Right renal cortex interstitium (tissue), 3 donors: ENCODE data around the gene TRIM52. TPM values are rescaled to one million over a fixed set of nuclear protein-coding genes. Genes with fewer than 3 reads are reported as not detected.
"Not testable (repeated sequence)": the region's sequence is repeated elsewhere in the genome, so short reads cannot be mapped to it uniquely, and the experiment has no call there.

ENCODE experiments used
- DNase-seq, 3 donors: peaks; one replicate each; pipeline ENCODE4 v3.0.0-alpha.2; 2013; ENCODE audit warnings: low read depth in 3 of 3, low spot score in 2 of 3
- polyA plus RNA-seq, 3 donors: library from polyadenylated mRNA; unstranded; fragments of 120-200 nt; gene quantifications; one replicate each; pipeline ENCODE4 v1.2.1, GENCODE V29; 2013; ENCODE audit not compliant: insufficient read length in 3 of 3

The TRIM52 gene
- polyA plus RNA-seq, 3 donors, result 23.3 to 24.7 (median 24.4) TPM

DNA sequence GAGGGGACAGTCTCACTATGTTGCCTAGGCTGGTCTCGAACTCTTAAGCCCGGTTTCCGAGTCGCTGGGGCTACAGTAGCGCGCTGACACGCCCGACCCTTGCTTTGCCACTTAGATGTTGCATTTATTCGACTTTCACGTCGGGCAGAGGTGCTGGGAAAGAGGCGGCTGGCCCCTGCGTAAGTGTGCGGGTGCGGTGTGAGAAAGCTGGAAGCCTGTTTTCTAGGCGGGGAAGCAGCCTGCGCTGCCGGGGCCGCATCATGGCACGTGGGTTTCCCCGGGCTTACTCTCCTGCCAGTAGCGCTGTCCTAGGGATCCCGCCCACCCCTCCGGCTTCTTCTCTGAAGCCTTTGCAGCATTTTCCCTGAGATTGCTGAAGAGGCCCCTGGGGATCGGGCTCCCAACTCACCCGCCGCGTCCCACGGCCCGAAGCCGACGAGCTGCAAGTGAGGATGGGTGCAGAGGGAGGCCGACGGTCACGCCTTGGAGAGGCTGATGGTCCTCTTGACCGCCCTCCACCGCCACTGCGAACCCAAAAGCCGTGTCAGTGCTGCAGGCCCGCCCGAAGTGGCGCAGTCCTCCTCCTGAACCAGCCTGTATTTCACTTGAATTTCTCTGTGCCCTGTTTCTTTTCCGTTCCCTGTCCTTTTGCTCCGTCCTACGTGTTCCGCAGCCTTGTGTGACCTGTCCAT lies 43.7 kb downstream of the TRIM52 start:
- DNase-seq, result peak in 1 of 3 donors; percentile 40

DNA sequence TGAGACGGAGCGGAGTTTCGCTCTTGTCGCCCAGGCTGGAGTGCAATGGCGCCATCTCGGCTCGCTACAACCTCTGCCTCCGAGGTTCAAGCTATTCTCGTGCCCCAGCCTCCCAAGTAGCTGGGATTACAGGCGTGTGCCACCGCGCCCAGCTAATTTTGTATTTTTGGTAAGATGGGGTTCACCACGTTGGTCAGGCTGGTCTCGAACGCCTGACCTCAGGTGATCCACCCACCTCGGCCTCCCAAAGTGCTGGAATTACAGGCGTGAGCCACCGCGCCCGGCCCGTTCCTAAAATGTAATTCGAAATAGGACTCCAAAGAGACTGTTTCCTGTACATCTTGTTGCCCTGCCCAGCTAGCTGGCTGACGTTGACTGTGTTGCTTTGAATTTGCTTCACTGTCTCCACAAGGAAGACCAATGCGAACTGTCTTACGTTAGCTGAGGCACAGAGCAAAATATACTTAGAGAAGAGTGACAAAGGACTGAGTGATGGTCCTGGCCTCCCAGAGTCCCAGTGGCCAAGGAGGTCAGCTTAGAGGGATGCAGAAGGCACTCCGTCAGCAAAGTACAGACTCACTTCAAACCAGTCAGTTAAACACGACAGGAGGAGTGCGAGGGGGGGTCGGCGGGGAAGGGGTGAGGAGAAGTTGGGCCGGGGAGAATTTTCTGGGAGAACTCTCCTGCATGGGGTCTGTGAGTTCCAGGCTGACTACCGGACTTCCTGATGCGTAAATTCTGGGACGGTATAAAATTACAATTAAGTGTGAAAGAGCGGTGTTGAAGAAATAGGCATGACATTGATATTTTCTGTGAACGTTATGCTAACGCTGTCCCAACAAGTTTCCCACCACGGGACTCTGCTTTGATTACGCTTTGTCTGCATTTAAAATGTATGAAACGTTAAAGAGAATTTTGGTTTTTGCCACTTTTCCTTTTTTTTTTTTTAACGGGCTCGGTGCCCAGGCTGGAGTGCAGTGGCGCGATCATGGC lies 44.6 kb downstream of the TRIM52 start:
- no peak for DNase-seq

DNA sequence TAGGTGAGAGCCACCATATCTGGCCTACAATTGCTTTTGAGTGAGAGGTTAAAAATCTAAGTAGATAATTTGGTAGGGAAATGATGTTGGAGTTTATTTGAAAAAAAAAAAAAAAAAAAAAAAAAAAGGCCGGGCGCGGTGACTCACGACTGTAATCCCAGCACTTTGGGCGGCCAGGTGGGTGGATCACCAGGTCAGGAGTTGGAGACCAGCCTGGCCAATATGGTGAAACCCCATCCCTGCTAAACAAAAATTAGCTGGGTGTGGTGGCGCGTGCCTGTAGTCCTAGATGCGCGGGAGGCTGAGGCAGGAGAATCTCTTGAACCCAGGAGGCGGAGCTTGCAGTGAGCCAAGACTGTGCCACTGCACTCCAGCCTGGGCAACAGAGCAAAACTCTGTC lies 46.7 kb downstream of the TRIM52 start:
- DNase-seq, result not testable (repeated sequence)

DNA sequence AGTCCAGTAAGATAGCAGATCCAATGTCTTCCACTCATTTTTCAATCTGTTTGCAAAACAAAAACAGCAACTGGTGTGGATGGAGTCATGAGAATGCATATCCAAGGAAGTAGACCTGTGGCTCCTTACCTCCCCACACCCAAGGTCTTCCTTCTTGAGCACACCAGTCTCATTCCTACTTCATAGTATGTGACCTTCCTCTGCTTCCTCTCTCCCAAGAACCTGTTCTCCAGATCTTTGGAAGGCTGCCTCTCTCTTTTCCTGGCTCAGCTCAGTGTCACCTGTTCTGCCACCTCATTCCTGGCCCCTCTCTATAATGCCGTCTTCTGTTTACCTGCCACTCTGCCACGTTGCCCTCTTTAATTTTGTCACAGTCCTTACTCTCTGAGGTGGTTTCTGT lies 48.0 kb downstream of the TRIM52 start:
- DNase-seq, result no peak

DNA sequence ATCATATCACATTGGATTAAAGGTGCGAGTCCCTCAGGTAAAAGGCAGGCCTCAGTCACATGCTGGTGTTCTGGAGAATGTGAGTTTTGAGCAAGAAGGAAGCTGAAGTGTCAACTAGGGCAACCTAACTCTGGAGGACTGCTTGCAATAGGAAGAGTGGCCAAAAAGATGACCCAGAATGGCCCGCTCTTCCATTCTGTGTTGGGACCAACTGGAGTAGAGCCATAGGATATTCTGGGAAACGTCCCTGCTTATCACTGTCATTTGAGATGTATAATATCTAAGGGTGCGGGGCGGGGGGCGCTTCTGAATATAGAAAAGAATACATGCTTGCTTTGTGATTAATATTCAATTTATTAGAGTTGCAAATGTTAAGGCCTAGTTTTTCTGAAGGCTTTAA lies 48.9 kb downstream of the TRIM52 start:
- DNase-seq, result no peak

DNA sequence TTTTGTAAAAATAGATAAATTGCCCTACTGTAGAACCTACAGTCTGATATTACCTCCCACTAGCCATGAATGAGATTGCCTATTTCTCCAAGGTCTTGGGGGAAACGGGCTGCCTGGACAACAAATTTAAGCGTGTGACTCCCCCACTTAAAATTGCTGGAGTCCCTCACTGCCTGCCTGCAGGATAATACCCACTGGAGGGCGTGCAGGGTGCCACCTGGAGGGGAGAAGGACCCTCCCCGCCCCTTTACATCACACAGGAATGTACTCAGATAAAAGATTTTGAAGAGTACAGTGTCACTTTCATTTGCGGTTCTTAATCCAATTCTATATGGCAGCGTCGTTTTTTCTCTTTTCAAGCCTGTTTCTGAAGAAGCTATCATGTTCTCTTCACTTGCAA lies 49.7 kb downstream of the TRIM52 start:
- DNase-seq, result no peak

DNA sequence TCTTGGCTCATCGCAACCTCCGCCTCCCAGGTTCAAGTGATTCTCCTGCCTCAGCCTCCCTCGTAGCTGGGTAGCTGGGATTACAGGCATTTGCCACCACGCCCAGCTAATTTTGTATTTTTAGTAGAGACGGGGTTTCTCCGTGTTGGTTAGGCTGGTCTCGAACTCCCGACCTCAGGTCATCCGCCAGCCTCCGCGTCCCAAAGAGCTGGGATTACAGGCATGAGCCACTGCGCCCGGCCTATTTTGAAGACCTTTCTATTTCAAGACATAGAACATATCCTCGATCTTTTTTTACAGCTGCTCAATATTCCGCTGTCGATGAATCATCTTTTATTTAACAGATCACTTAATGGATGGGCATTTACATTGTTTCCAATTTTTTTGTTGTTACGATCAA lies 50.2 kb downstream of the TRIM52 start:
- not testable (repeated sequence) for DNase-seq

DNA sequence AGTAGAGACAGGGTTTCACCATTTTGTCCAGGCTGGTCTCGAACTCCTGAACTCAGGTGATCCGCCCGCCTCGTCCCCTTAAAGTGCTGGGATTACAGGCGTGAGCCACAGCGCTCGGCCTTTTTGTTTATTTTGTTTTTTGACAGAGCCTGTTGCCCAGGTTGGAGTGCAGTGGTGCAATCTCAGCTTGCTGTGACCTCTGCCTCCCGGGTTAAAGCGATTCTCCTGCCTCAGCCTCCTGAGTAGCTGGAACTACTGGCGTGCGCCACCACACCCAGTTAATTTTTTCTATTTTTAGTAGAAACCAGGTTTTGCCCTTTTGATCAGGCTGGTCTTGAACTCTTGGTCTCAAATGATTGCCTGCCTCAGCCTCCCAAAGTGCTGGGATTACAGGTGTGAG lies 50.8 kb downstream of the TRIM52 start:
- DNase-seq, result not testable (repeated sequence)

DNA sequence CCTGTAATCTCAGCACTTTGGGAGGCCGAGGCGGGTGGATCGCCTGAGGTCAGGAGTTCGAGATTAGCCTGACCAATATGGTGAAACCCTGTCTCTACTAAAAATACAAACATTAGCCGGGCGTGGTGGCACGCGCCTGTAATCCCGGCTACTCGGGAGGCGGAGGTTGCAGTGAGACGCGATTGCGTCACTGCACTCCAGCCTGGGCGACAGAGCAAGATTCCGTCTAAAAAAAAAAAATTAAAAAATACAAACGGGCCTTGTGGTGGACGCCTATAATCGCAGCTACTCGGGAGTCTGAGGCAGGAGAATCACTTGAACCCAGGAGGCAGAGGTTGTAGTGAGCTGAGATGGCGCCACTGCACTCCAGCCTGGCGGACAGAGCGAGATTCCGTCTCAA lies 51.9 kb downstream of the TRIM52 start:
- not testable (repeated sequence) for DNase-seq

DNA sequence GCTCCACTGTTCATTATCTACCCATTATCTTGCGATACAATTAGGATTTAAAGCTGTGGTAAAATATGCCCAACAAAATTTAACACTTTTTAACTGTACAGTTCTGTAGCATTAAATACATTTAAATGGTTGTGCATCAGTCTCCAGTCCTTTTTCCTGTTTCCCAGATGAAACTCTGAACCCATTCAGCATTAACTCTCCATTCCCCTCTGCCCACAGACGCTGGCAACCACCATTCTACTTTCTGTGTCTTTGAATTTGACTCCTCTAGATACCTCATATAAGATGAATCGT lies 53.0 kb downstream of the TRIM52 start:
- DNase-seq, result no peak

DNA sequence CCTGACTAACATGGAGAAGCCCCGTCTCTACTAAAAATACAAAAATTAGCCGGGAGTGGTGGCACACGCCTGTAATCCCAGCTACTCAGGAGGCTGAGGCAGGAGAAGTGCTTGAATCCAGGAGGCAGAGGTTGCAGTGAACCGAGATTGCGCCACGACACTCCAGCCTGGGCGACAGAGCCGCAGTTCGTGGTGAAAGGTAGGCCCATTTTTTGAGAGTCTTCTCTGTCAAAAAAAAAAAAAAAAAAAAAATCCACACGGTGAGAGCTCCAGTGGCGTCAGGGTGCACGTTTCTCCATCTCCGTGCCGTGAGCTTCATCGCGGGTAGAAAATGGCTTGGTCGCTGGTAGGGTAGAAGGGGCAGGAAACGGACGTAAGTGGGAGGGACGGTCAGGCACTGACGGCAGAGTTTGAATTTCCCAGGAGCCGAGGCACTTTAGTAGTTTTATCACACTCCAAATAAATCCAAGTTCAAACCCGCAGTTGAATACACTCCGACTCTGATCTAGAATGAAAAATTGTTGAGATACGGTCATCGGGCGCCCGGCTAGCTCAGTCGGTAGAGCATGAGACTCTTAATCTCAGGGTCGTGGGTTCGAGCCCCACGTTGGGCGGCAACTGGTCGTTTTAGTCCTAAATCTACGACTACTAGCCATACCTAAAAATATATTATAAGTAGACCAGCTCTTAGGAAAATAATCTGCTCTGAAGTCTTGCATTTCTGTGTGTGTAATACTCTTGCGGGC lies 53.6 kb downstream of the TRIM52 start:
- no peak for DNase-seq

DNA sequence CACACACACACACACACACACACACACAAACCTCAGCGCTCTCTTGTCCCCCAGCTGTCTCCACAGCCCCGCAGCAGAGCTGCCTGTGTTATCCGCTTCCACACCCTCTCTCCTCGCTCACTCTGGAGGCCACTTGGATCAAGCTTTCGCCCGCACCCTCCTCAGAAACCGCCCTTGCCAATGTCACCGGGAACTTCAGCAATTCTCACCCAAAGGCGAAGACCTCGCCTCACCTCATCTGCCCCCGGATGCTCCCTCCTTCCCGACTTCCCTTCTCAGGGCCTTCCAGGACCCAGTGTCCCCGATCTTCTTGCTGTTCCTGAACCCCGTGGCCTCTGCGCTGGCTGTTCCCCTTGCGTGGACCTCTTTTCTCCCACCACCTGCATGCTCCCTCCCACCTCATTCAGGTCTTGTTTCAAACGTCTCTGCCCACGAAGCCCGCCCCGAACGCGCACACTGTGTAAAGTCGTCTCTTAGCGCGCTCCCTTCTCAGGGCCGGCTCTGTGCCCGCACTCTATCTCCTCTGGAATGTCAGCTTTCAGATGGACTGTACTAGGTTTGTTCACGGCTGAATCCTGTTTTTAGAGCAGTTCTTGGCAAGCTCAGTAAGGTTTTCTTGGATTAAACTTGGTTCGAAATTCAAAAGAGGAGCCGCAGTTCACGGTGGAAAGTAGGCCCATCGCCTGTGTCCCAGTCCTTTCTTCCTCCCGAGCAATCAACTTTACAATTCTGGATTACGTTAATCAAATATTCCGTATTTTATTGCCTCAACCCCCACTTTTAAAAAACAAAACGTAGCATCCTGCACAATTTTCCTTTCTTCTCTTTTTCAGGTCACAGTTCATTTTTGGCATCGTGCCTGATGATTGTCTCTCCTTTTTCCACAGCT lies 54.9 kb downstream of the TRIM52 start:
- no peak for DNase-seq

Other genes starting within 250 kb of the TRIM52 start
- 1 to 10 TPM; 5.4 to 8.0 (median 6.9) TPM for gene BTNL9, start 220.9 kb downstream of the TRIM52 start, polyA plus RNA-seq
- under 1 TPM in 1 of 3 donors, not detected in 2; 0.07 TPM for gene OR2V1, start 130.0 kb downstream of the TRIM52 start, polyA plus RNA-seq
- under 1 TPM in 1 of 3 donors, not detected in 2; 0.04 TPM for gene OR2V2, start 113.6 kb downstream of the TRIM52 start, polyA plus RNA-seq
- under 1 TPM; 0.13 to 0.31 (median 0.29) TPM for gene TRIM7, start 55.9 kb downstream of the TRIM52 start, polyA plus RNA-seq
- gene TRIM41, start 37.9 kb downstream of the TRIM52 start, polyA plus RNA-seq, result 10 to 100 TPM; 30.5 to 35.2 (median 32.2) TPM
- 1,000 to 10,000 TPM; 2,869 to 3,030 (median 2,913) TPM for gene RACK1, start 17.2 kb downstream of the TRIM52 start, polyA plus RNA-seq
- gene OR4F3, start 106.1 kb upstream of the TRIM52 start, polyA plus RNA-seq, result not detected